Measurements from ENCODE around the gene CEND1.

Gene CEND1

DNA sequence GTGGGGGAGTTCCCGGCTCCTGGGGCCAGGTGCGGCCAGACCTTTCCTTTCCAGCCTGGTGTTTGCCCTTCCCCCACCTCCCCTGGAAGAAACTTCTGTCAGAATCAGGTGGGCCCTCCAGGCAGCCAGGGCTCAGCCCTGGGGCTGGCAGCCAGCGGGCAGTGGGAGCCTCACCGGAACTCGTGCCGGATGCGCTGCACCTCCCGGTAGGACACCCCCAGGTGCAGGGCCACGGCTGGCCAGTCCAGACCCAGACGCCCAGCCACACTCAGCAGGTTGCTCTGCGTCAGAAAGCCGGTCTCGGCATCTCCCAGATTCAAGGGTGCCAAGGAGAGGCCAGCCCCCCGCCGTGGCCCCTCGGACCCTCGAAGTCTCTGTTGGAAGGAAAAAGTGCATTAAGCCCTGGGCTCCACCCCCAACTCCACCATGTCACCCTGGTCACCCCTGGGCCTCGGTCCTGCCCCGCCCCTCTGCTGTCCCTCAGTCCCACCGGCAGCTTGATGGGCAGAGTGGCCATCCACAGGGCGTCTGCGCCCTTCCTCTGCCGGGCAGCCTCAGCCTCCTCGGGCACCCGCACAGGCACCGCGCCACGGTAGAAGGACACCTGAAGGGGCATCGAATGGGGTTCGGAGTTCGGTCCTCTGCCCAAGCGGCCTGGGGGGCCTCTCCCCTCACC is 9.9 kb upstream of the CEND1 start:
- ATAC-seq (replicated peaks) = no peak

DNA sequence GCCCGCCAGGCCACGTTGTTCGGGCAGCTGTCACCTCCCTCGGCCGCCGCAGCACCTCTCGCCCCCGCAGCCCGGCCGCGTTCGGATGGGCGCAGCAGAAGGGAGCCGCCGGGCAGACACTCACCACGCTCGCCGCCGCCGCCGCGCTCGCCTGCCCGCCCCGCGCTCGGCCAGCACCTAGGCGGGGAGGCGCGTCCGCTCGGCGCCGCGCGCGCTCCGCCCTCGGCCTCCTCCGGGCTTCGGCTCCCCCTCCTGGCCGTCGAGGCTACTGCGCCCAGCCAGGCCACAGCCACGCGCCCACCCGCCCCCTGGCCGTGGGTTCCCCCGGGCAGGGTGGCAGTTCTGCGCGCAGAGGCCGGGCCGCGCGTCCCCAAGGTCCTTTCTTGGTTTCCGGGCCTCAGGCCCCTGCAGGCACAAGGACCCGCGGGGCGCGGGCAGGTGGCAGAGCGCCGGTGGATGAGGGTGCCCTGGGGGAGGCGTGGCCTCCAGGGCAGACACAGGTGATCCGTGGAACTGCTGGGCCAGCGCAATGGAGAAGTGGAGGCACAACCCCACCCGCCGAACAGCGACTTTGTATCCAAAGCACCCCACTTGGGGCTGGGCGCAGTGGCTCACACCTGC is 8.3 kb upstream of the CEND1 start, which contains the start of gene SLC25A22:
Gene SLC25A22, minus strand, starts transcription at position 189 of the 621 bp plus-strand sequence. CDS start 3,275 bp downstream, outside the sequence.
- Mint-ChIP-seq H3K27ac (peak within 1 kb of the TSS; percentile 93), H3K27me3 (no peaks in the 10 kb centered on the region), H3K9me3 (no peaks in the 10 kb centered on the region), H3K36me3 (peaks cover 8 to 28% of the 10 kb centered on the region in 2 donors), H3K4me1 (peaks cover 8 to 26% of the 10 kb centered on the region in 2 donors), H3K4me3 (peak within 1 kb of the TSS; percentile 88 to 89)
- ATAC-seq (replicated peaks) (peak; percentile 66 to 72), DNase-seq (peak; percentile 84)

More for the DNA sequence above, 9.9 kb upstream of the CEND1 start:
- Mint-ChIP-seq H3K4me3 (no peak overlapping the region), H3K4me1 (peaks cover 13 to 38% of the 10 kb centered on the region in 2 donors), H3K36me3 (peaks cover 4 to 19% of the 10 kb centered on the region in 2 donors), H3K27ac (no peak overlapping the region), H3K27me3 (no peaks in the 10 kb centered on the region), H3K9me3 (no peaks in the 10 kb centered on the region)
- no peak for DNase-seq

DNA sequence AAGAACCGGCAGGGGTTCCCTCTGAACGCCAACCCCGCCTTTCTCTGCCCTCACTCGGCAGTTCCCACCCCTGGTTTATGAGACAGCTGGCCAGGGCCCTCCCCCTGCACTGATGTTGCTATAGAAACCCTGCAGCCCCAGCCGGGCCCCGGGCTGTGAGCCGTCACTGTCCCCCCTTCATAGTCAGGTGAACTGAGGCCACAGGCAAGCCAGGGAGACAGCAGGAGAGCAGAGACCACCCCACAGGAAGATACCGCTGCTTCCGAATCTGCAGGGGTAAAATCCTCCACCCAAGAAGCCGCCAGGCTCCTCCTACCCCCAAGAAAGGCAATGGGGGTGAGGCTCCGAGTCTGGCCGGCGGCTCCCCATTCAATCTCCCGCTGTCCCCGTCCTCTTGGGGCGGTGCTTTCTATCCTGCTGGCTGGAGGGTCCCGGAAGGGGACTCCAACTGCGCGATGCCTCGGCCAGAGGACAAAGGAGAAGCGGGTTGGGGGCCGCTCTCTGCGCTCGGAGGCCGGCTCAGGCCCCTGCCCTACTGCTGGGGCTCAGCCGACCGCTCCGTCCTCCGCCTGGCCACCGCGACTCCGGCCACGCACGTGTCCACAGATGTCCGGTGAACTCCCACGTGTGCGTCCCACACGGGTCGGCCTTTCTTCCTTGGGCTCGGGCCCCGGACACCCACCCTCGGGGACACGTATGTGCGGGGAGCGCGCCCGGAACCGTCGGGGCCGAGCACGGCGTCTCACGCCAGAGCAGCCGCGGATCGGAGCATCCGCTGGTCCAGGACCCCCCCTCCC is 7.6 kb upstream of the CEND1 start:
- Mint-ChIP-seq H3K27me3 (no peaks in the 10 kb centered on the region), H3K4me1 (peaks cover 8 to 26% of the 10 kb centered on the region in 2 donors), H3K4me3 (peak overlapping the region; percentile 88 to 89), H3K36me3 (peaks cover 11 to 34% of the 10 kb centered on the region in 2 donors), H3K27ac (peak overlapping the region; percentile 93), H3K9me3 (no peaks in the 10 kb centered on the region)
- DNase-seq = peak; percentile 75
- peak; percentile 65 to 73 for ATAC-seq (replicated peaks)

DNA sequence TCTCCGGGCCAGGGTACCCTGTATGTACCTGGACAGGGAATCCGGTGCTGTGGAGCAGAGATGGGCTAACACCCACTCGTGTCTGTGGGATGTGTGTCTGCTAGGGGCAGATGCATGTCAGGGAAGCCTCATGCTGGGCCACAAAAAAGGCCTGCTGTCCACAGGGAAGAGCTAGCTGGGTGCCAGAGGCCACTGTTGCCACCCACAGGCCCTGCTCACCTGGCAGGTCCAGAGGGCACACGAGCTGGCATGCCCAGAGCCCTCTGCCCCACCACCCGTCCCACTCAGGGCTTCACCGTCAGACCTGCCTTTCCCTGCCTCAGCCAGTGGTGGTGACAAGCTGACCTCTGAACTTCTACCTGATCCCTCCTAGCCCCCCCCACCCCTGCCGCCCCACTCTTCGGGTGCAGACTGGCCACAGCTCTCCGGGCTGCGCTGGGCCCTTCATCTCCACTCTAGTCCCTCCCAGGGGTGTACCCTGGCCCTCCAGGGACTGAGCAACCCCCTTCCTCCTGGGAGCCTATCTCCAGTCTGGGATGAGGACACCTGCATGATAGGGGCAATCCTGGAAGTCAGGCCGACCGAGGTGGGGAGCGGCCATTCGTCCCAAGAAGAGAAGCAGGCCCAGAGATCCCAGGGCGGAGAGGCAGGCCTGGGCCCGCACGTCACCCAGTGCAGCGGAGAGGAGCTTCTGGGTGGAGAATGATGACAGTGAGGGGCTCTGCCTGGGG is 6.8 kb upstream of the CEND1 start:
- Mint-ChIP-seq H3K27me3 (no peaks in the 10 kb centered on the region), H3K4me3 (peak overlapping the region; percentile 88 to 89), H3K27ac (peak overlapping the region; percentile 93), H3K9me3 (no peaks in the 10 kb centered on the region), H3K36me3 (peaks cover 15 to 35% of the 10 kb centered on the region in 2 donors), H3K4me1 (peaks cover 8 to 26% of the 10 kb centered on the region in 2 donors)
- ATAC-seq (replicated peaks) (no peak), DNase-seq (no peak)

DNA sequence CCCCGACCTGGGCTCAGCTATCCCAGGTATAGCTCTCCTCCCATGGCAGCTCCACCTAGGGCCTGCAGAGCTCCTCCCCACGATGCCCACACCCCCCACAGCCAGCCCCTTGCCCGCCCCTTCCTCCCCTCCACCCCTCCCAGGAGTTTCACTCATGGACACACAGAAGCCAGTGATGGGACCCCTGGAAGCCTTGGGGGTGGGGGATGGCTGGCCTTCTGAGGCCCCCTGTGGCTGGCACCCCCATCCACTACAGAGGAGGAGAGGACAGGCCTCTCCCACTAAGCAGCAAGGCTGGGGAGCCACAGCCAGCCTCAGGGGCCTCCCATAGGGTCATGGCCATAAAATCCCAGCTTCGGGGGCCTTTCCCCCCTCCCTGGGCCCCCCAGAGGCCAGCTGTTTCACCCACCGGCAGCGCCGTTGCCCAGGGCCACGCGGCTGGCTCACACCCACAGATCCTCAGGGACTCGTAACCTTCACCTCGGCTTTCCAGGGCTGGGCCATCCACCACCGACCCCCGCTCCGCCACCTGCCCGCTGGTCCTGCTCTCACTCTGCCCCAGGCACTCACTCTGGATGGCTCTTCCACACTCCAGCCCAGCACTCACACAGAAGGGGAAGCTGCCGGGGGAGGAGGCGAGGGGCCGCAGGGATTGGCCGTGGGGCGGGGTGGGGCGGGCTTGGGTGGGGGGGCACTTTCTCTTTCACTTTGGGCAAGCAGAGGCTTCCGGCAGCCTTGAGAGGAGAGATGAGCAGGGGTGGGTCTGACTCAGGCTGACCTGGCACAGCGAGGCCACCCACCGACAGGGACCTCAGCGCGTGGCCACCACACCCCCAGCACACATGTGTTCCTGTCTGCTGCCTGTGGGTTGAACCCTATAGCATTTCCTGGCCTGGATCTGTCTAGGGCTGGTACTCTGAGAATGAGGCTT is 6.0 kb upstream of the CEND1 start:
- peak; percentile 61 for DNase-seq
- peaks cover 19 to 34% of the 10 kb centered on the region in 2 donors for H3K36me3 Mint-ChIP-seq
- peaks cover 6 to 21% of the 10 kb centered on the region in 2 donors for H3K4me1 Mint-ChIP-seq
- peak overlapping the region; percentile 84 for H3K27ac Mint-ChIP-seq
- no peaks in the 10 kb centered on the region for H3K27me3 Mint-ChIP-seq
- H3K9me3 Mint-ChIP-seq = no peaks in the 10 kb centered on the region
- peak; percentile 53 to 56 for ATAC-seq (replicated peaks)
- peak overlapping the region; percentile 88 to 89 for H3K4me3 Mint-ChIP-seq

DNA sequence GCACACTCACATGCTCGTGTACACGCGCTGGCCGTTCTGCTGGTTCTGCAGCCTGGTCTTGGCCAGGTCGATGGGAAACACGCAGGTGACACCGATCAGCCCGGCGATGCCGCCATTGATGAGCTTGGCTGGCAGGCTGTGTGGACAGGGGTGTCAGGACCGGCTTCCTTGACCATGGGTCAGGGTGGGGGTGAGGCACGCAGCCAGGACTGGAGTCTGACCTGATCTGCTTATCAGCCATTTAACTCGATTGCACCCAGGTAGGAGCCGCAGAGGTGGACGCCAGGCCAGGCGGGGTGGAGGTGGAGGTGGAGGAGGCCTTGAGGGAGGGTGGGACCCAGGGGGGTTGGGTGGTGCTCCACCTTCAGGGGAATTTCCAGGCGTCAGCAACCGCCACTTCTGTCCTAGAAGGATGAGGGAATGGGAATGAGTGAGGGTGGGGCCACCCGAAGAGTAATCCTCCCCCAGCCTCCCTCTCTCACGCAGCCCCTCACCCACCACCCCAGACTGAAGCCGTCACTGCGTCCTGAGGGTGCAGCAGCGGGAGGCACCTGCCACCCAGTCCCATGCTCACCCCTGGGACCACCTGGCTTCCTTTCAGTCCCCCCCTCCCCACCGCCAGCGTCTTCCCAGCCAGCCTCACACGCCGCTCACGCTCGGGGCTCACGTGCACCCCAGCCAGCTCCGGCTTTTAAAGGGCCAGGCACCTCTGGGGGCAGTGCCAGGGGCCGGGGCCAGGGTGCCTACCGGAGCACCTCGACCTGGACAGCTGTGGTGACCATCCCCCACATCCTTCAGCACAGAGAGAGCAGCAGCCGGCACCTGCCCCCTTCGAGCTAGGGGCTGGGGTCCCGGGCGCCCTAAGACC is 5.1 kb upstream of the CEND1 start:
- H3K4me3 Mint-ChIP-seq = peak overlapping the region; percentile 88 to 89
- ATAC-seq (replicated peaks) (no peak), DNase-seq (no peak)
- H3K9me3 Mint-ChIP-seq = no peaks in the 10 kb centered on the region
- H3K36me3 Mint-ChIP-seq = peaks cover 24 to 34% of the 10 kb centered on the region in 2 donors
- H3K27me3 Mint-ChIP-seq = no peaks in the 10 kb centered on the region
- H3K4me1 Mint-ChIP-seq = peaks cover 6 to 26% of the 10 kb centered on the region in 2 donors
- H3K27ac Mint-ChIP-seq = peak overlapping the region; percentile 20

DNA sequence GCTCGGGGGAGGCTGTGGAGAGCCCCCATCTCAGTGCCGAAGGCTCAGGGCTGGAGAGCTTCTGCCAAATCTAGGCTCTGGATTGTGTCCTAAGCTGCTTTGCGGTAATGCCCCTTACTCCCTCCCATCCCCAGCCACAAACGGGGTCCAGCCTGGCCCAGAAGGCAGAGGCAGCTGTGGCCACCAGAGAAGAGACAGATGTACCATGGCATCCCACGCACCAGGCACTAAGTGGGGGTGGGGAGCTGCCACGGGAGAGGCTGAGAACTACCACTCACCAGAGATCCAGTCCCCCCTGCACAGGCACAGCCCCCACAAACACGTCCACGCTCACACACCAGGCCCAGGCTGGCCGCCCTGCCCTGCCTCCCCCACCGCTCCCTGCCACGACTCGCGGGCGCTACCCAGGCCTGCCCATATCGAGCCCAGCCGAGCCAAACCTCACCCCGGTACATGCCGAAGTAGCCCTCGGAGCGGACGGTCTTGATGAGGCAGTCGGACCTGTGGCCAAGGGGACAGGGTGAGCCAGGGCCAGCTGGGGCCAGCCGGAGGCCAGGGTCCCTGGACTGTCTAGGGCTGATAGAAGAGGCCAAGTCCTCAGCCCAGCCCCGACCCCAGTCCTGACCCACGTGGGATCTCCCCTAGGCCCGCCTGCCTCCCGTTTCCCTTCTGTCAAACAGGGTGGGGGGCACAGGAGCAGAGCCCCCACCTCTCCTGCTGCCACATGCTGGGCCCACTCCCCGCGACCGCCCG is 4.3 kb upstream of the CEND1 start:
- no peak overlapping the region for H3K27ac Mint-ChIP-seq
- no peaks in the 10 kb centered on the region for H3K9me3 Mint-ChIP-seq
- DNase-seq = no peak
- H3K36me3 Mint-ChIP-seq = peaks cover 24 to 32% of the 10 kb centered on the region in 2 donors
- peaks cover 0 to 4% of the 10 kb centered on the region in 2 donors for H3K27me3 Mint-ChIP-seq
- peak overlapping the region; percentile 25 to 37 for H3K4me3 Mint-ChIP-seq
- ATAC-seq (replicated peaks) = no peak
- H3K4me1 Mint-ChIP-seq = peaks cover 6 to 30% of the 10 kb centered on the region in 2 donors

DNA sequence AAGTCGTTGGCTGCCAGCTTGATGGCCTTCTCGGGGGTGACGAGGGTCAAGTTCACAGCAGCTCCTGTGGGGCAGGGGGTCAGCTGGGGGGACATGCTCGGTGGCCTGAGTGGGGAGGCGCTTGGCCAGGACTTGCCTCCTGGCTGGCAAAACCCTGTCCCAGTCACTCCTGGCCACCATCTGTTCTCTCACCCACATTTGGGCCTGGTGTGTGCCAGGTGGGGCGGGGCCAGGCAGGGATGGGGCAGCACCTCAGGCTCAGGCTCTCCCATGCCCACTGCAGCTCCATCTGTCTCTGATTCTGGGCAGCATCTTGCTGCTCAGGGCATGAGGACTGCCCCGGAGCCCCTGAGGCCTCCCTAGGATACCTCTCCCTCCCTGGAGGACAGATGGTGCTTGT is 3.7 kb upstream of the CEND1 start:
- no peak overlapping the region for H3K27ac Mint-ChIP-seq
- peaks cover 3 to 10% of the 10 kb centered on the region in 2 donors for H3K27me3 Mint-ChIP-seq
- ATAC-seq (replicated peaks) (no peak), DNase-seq (no peak)
- peaks cover 24 to 32% of the 10 kb centered on the region in 2 donors for H3K36me3 Mint-ChIP-seq
- peaks cover 8 to 31% of the 10 kb centered on the region in 2 donors for H3K4me1 Mint-ChIP-seq
- H3K4me3 Mint-ChIP-seq = peak overlapping the region in 1 of 2 donors; percentile 41
- H3K9me3 Mint-ChIP-seq = no peaks in the 10 kb centered on the region

DNA sequence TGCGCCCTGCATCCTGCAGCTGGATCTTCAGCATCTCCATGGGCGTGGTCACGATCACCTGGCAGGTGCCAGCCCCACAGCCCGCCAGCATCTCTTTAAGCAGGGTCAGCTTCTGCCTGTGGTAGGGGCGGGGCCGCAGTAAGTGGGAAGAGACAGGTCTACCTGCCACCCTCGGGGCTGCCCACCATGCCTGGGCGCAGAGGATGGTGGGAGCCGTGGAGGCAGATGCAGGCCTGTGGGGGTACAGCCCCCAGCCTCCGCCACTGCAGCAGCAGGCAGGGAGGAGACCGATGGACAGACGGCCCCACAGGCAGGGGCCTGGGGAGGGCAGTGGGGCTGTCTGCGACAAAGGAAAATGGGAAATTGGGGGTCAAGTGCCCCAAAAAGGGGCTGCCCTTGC is 3.0 kb upstream of the CEND1 start:
- Mint-ChIP-seq H3K9me3 (no peaks in the 10 kb centered on the region), H3K36me3 (peaks cover 24 to 32% of the 10 kb centered on the region in 2 donors), H3K27ac (peak overlapping the region; percentile 56), H3K4me1 (peaks cover 8 to 36% of the 10 kb centered on the region in 2 donors), H3K4me3 (no peak overlapping the region), H3K27me3 (peaks cover 3 to 12% of the 10 kb centered on the region in 2 donors)
- ATAC-seq (replicated peaks) (no peak), DNase-seq (no peak)

DNA sequence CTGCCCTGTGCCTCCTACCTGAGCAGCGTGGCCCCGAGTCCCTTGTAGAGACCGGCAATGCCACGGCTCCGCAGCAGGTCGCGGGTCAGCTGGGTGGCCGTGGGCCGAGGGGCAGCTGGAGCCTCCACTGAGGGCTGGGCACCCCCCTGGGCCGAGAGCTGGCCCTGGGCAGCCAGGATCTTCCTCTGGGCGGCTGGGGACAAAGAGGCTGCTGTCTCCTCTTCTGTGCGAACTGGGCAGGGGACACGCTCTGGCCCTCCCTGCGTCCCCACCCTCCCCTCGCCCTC is 2.6 kb upstream of the CEND1 start:
- H3K4me1 Mint-ChIP-seq = peaks cover 8 to 38% of the 10 kb centered on the region in 2 donors
- ATAC-seq (replicated peaks) (no peak), DNase-seq (no peak)
- H3K36me3 Mint-ChIP-seq = peaks cover 24 to 32% of the 10 kb centered on the region in 2 donors
- H3K4me3 Mint-ChIP-seq = no peak overlapping the region
- no peak overlapping the region for H3K27ac Mint-ChIP-seq
- H3K9me3 Mint-ChIP-seq = no peaks in the 10 kb centered on the region
- peaks cover 3 to 12% of the 10 kb centered on the region in 2 donors for H3K27me3 Mint-ChIP-seq

DNA sequence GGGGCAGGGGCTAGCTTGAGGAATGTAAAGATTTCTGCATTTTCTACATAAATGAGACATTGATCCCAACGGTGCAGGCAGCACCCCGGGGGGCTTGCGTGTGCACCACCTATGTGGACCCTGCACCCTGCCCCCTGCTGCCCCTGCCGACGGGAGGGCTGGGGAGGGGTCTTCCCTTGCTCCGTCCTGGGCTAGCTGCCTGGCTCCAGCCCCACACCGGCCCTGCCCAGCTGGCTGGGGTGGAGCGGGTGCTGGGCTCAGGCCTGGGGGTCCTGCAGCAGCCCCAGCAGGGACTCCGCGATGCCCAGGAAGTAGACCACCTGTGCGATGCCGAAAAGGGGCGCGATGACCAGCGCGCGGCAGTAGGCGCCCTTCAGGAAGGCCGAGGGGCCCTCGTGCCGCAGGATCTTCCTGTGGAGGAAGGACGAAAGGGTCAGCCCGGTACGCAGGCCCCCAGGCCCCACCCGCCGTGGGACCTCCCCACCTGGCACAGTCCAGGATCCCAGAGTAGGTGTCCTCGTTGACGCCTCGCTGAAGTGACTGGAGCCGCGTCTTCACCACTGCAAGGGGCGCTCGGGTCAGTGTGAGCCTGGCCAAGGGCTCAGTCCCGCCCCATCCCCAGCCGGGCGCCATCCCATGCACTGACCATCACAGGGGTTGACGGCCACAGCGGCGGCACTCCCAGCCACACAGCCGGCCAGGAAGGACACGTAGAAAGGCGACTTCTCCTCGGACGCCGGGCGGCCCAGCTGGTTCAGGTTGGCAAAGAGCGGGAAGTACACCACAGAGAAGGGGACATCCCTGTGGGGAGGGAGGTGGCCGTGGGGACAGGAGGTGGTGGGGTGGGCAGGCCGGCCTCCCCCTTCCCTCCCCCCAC is 2.0 kb upstream of the CEND1 start:
- H3K27me3 Mint-ChIP-seq = peaks cover 3 to 12% of the 10 kb centered on the region in 2 donors
- ATAC-seq (replicated peaks) (no peak), DNase-seq (no peak)
- H3K9me3 Mint-ChIP-seq = no peaks in the 10 kb centered on the region
- H3K27ac Mint-ChIP-seq = peak overlapping the region; percentile 9
- H3K4me1 Mint-ChIP-seq = peaks cover 5 to 32% of the 10 kb centered on the region in 2 donors
- H3K36me3 Mint-ChIP-seq = peaks cover 22 to 32% of the 10 kb centered on the region in 2 donors
- no peak overlapping the region for H3K4me3 Mint-ChIP-seq
